HG03175 (cell line): ENCODE measurements around the gene SAP30BP.

Source experiments
- ATAC-seq: cut with Tn5 transposase; IDR thresholded peaks from one replicate; pipeline ENCODE4 v1.9.1; 2021; ENCODE audit warnings: mild to moderate bottlenecking, moderate library complexity; ENCODE audit not compliant: unreplicated experiment

Gene SAP30BP

DNA sequence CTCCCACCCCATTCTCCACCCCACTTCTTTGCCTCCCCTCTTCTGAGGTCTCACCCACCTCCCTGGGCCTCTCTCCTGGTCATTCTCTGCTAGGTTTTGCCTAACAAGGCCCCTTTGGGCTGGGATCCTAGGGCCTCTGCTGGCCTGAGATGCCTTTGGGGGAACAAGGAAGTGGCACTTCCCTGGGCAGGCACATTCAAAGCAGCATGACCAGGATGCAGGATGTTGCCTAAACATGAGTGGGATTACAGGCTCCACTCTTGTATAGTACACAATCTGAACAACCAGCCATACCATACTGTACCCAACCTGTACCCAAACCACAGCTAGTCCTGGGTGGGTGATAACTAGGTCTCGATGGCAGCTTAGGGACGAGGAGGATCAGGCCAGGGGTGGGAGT lies 88.9 kb downstream of the SAP30BP start:
- no peak for ATAC-seq

DNA sequence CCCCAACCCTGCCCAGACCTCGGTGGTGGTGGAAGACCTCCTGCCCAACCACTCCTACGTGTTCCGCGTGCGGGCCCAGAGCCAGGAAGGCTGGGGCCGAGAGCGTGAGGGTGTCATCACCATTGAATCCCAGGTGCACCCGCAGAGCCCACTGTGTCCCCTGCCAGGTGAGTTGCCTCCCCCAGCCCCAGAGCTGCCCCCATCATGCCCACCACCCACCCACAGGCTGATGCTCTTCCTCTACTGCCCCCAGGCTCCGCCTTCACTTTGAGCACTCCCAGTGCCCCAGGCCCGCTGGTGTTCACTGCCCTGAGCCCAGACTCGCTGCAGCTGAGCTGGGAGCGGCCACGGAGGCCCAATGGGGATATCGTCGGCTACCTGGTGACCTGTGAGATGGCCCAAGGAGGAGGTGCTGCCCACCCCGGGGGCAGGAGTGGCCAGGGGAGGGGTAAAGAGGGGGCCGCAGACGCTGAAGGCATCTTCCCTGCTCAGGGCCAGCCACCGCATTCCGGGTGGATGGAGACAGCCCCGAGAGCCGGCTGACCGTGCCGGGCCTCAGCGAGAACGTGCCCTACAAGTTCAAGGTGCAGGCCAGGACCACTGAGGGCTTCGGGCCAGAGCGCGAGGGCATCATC lies 89.4 kb downstream of the SAP30BP start:
- no peak for ATAC-seq

DNA sequence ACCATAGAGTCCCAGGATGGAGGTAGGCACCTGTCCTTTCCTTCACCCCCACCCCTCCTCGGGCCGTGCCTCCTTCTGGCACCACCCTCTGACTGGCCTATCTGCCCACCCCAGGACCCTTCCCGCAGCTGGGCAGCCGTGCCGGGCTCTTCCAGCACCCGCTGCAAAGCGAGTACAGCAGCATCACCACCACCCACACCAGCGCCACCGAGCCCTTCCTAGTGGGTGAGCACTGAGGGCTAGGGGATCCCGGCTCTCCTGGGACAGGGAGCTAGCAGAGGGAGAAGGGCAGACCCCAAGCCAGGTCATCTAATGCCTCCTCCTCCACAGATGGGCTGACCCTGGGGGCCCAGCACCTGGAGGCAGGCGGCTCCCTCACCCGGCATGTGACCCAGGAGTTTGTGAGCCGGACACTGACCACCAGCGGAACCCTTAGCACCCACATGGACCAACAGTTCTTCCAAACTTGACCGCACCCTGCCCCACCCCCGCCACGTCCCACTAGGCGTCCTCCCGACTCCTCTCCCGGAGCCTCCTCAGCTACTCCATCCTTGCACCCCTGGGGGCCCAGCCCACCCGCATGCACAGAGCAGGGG lies 90.0 kb downstream of the SAP30BP start:
- ATAC-seq, result no peak
